Left renal pelvis (tissue), 4 donors: ENCODE measurements around the gene BSPRY. TPM values are rescaled to one million over a fixed set of nuclear protein-coding genes. Genes with fewer than 3 reads are reported as not detected.
"Not testable (repeated sequence)": the region's sequence is repeated elsewhere in the genome, so short reads cannot be mapped to it uniquely, and the experiment has no call there.

Source experiments
- DNase-seq, 4 donors: peaks; one replicate each; pipeline ENCODE4 v3.0.0-alpha.2; 2013; ENCODE audit warnings: low read depth in 4 of 4, low spot score in 3 of 4
- polyA plus RNA-seq, 4 donors: library from polyadenylated mRNA; unstranded; fragments of 120-200 nt; gene quantifications; one replicate each; pipeline ENCODE4 v1.2.1, GENCODE V29; 2013; ENCODE audit not compliant: insufficient read length in 4 of 4

Gene BSPRY
- polyA plus RNA-seq, 4 donors, result 0.22 to 11.8 (median 8.9) TPM

GRCh38 chr9:113340011-113340699, 9.2 kb upstream of the BSPRY start, which contains the start of gene WDR31:
Gene WDR31, minus strand, starts transcription at chr9:113340275. Its CDS starts 8,253 bp downstream, at chr9:113332022.
- DNase-seq, result peak; percentile 77 to 85 (median 82)

GRCh38 chr9:113341712-113342410, 7.5 kb upstream of the BSPRY start:
- no peak for DNase-seq

- peak; percentile 43 to 67 (median 66) for DNase-seq
Observed at GRCh38 chr9:113343732-113344231, 5.6 kb upstream of the BSPRY start.

GRCh38 chr9:113345190-113345589, 4.2 kb upstream of the BSPRY start:
- no peak for DNase-seq

DNA sequence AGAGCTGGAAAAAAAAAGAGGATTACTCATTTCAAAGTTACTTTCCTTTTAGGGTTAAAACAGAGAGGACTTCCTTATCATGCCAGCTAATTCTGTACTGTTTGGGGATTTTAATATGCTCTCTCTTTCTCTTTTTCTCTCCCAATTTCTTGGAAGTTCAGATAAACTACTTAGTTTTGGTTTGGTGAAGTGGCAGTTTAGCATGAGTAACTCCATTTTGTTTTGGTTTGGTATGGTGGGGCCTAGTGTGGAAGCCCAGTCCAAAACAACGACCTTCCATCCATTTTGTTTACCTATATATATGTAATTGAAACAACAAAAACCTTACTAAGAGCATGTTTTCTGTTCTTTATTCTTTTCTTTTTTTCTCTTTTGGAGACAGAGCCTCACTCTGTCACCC, 3.7 kb upstream of the BSPRY start:
- no peak for DNase-seq

- no peak for DNase-seq
Observed at GRCh38 chr9:113348437-113348836, 904 bp upstream of the BSPRY start.

DNA sequence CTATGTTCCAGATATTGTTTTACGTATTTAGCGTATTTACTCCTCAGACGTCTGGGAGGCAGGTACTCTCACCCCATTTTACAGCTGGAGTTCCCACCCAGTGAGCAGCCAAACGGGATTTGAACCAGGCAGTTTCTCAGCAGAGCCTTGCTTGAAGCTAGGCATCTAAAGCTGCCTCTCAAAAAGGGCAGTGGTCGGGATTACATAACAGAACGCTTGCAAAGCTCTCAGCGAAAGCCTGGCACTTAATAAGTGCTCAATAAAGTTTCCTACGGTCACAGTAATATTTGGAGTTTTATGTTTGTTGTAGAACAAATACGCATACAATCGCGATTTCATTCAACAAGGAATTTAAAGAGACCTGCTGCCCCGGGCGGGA, 286 bp upstream of the BSPRY start:
- DNase-seq, result no peak

DNA sequence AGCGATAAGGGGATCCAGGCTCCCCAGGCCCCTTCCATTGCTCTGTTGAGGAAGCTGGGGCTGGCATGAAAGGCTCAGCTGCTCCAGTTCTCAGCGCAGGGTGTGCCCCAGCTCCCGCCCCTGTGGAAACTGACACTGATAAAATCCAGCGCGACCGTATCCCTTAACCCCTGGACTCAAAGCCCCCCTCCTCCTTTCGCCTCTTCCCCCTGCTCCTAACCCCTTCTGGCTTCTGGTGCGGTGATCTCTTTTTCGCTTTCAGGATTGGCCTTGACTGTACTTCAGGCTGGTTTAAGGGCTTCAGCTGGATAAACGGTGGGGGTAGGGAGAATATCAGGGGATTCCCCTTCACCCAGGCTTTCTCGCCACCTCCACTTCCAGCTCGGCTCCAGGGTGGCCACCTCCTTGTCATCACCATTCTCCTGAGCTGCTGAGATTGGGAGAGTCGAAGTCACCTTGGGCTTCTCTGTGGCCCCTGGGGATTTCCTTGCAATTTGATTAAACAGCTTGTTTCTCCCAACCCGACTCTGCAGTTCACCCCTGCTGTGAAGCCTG, 843 bp downstream of the BSPRY start:
- DNase-seq, result no peak

DNA sequence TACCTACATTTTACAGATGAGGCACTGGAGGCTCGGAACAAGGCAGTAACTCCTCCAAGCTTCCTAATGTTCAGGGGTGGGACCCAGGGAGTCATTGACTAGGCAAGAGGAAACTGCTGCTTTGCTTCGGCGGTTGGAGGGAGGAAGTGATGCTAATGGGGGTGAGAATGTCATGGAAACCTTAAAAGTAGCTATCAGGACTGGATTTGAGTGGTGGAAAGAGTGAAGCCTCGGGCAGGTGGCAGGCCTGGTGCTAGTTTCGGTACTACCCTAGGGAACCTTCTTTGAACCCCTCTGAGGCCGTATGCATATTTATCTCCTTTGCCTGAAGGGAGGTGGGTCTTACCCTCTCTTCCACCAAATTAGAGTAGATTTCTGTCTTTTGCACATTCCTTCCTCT, 1.6 kb downstream of the BSPRY start:
- DNase-seq, result no peak

- DNase-seq, result no peak
Observed at GRCh38 chr9:113352006-113352405, 2.7 kb downstream of the BSPRY start.

DNA sequence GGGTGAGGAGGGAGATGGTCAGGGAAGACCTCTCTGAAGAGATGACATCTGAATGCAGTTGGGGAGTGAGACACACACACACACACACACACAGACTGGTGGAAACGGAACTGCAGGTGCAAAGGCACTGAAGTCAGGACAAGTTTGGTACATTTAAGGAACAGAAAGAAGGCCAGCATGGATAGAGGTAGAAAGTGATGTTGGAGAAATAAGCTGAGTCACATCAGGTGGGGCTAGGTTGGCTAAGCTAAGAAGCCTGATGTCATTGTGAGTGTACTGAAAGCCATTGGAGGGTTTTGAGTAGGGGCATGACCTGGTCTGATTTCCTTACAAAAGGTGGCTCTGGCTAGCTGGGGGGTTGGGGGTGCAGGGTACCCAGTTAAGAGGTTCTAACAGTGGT, 3.1 kb downstream of the BSPRY start:
- DNase-seq, result no peak

DNA sequence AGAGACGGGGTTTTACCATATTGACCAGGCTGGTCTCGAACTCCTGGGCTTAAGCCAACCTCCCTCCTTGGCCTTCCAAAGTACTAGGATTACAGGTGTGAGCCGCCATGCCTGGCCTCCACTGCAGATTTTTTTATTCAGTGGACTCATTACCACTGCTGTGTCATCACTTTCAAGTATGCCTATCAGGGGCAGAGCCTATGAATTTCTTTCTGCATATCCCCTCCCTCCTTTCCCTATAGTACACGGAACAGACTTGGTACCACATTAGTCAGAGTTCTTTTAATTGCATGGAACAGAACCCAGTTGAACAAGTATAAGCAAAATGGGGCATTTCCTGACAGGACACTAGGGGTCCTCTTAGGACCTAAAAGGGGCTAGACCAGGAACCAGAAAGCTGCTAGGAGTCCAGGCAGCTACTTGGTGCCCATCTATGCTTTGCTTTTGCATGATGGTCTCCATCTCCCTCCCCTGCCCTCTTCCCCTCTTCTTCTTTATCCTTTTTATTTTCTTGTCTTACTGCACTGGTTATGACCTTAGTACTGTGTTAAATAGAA, 5.8 kb downstream of the BSPRY start:
- no peak for DNase-seq

GRCh38 chr9:113356686-113357292, 7.4 kb downstream of the BSPRY start:
- DNase-seq, result no peak

- DNase-seq, result no peak
Observed at GRCh38 chr9:113359385-113359784, 10.0 kb downstream of the BSPRY start.

DNA sequence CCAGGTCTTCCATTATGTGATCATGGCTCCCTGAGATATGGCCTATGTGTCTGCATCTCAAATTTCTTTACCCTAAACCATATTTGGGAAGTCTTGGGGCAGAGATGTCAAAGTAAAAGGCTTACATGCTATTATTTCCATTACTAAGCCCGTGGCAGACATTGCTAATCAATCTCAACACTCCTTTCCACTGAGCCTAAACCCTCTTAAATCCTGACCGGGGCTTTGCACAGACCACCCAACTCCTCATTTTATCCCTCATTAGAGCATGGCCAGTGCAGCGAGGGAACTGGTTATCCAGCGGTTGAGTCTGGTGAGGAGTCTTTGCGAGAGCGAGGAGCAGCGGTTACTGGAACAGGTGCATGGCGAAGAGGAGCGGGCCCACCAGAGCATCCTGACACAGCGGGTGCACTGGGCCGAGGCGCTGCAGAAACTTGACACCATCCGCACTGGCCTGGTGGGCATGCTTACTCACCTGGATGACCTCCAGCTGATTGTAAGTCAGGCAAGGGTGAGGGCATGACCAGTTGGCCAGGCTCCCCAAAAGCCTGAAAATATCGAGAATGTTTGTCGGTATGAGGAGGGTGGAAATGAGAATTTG, 11.0 kb downstream of the BSPRY start:
- DNase-seq, result no peak

- no peak for DNase-seq
Observed at GRCh38 chr9:113361304-113362018, 12.1 kb downstream of the BSPRY start.

DNA sequence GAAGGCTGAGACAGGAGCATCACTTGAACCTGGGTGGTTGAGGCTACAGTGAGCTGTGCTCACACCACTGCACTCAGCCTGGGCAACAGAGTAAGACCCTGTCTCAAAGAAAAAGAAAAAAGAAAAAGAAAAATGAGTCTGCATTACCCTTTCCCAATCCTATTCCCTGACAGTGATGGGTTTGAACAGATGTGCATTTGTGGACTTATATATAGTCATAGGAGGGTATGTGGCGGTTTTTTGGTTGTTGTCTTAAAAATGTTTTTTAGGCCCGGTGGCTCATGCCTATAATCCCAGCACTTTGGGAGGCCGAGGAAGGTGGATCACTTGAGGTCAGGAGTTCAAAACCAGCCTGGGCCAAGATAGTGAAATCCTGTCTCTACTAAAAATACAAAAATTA, 14.0 kb downstream of the BSPRY start:
- no peak for DNase-seq

- no peak for DNase-seq
Observed at GRCh38 chr9:113364951-113365350, 15.6 kb downstream of the BSPRY start.

- not testable (repeated sequence) for DNase-seq
Observed at GRCh38 chr9:113365652-113366051, 16.3 kb downstream of the BSPRY start.
